Gastrocnemius medialis (tissue), 4 donors: ENCODE data around the gene ZNF654.

Experiments used
- POLR2A ChIP-seq, 2 donors: fragments of 450-650 bp; IDR thresholded peaks; one replicate each; pipeline ENCODE4 v1.6.1; 2017; ENCODE audit warnings: antibody characterized with exemption in 2 of 2, mild to moderate bottlenecking in 2 of 2, moderate library complexity in 2 of 2
- TF ChIP-seq, protein P1 (sequence below), 5 experiments: fragments of 450-650 bp in 3 of 5; fragments of 200-600 bp in 2 of 5; sonication (generic) in 2 of 5; IDR thresholded peaks in 4 of 5; conservative IDR thresholded peaks in 1 of 5; 1 replicate in 4 of 5; 2 replicates in 1 of 5; pipeline ENCODE4 v1.5.1; 2016 to 2019; ENCODE audit warnings: antibody characterized with exemption in 5 of 5, mild to moderate bottlenecking in 3 of 5, moderate library complexity in 3 of 5

DNA sequence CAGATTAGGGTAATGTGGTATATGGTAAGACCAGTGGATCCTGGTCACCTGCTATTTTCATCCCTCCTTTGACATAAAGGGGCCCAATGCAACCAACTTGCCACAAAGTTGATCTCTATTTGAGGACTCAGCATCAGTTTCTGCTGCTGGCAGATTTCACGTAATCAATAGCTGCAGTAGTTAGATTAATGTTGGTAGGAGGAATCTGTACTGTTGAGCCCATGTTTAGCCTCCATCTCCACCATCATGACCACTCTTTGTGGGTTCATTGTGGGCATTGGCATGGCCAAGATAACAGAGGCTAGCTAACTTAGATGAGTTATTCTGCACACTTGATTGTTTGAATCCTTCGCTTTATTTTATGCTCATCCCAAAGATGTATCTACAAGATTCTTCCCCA, 30.2 kb upstream of the ZNF654 start:
- no peak for TF ChIP-seq POLR2A (IDR thresholded peaks at IDR 0.05)
- TF ChIP-seq, protein P1, sequence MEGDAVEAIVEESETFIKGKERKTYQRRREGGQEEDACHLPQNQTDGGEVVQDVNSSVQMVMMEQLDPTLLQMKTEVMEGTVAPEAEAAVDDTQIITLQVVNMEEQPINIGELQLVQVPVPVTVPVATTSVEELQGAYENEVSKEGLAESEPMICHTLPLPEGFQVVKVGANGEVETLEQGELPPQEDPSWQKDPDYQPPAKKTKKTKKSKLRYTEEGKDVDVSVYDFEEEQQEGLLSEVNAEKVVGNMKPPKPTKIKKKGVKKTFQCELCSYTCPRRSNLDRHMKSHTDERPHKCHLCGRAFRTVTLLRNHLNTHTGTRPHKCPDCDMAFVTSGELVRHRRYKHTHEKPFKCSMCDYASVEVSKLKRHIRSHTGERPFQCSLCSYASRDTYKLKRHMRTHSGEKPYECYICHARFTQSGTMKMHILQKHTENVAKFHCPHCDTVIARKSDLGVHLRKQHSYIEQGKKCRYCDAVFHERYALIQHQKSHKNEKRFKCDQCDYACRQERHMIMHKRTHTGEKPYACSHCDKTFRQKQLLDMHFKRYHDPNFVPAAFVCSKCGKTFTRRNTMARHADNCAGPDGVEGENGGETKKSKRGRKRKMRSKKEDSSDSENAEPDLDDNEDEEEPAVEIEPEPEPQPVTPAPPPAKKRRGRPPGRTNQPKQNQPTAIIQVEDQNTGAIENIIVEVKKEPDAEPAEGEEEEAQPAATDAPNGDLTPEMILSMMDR (IDR thresholded peaks at IDR 0.05 in 4 of 5, conservative IDR thresholded peaks at IDR 0.05 in 1 of 5): no peak
